Fibroblast of skin of abdomen (primary cell): ENCODE measurements around the gene INTS11.

Source experiments
- DNase-seq: peaks from one replicate; pipeline ENCODE4 v3.0.0-alpha.2; 2013

The INTS11 gene

DNA sequence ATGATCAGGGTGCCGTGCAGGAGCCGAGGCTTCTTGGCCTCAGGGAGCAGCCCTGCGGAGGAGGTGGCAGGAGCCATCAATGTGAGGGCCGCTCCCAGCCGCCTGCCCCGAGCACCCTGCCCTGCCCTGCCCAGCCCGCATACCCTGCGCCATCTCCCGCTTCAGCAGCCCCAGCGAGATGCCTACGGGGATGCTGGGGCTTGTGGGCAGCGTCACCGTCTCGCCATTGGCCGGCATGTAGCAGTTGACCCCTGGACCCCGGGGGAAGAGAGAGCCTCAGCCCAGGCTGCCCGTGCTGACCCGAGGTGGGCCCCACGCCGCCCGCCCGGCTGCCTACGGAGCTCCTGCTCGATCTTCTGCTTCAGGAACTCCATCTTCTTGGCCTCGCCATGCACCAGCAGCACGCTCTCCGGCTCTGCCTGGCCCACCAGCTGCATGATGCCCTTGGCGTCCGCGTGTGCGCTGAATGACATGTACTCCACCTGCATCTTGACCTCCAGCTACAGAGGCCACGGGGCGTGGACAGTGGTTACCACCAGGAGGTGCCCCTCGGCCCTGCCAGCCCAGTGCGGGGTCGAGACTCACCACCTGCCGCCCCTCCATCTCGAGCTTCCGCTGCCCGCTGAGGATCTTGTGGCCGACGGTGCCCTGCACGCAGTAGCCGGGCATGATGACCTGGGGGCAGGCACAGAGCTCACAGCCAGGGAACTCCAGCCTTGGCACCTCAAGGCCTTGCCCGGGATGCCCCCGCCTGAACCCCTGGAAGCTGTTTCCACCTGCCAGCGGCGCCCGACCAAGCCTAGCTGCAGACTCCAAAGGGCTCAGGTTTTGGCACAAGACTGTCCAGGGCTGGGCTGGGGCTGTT lies 11.8 kb downstream of the INTS11 start:
- no peak for DNase-seq

DNA sequence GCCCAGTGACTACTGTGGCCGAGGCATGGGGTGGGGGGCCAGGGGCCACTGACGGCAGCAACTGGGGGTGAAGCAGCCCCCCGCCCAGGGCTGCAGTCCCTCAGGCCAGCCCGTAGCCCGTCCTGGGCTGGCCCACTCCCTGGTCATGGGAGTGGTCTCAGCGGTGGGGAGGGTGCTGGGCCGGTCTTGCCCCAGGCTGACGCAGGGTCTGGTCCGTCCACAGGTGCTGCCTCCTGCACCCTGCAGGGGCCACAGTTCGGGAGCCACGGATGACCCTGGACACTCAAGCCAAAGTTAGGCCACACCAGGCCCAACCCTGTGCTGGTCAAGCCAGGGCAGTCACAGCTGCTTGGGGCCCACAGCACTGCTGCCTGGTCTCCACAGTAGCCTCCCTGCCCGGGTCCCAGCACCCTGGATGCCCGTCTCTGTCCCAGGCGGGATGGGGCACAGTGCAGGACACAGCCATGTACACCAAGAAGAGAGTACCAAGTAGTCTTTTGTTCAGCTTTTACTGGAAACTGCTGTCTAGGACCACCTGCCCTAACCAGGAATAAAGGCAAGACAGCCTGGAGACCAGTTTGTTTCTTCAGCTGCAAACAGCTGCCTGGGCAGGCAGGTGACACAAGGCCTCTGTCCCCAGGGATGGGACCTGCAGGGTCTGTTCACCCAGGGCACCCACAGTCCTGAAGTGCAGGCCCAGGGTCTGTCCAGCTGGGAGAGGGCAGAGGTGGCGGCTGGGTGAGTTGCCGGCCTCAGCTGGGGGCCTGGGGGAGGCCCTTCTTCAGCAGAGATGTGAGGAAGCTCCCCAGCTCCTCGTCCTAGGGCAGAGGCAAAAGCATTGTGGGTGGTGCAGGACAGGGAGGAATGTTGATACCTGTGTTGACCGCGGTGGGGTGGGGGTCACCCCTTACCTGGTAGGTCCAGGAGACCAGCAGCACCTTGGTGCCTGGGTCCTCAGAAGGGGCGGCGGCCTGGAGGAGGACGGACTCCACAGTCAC lies 13.1 kb downstream of the INTS11 start:
- no peak for DNase-seq

DNA sequence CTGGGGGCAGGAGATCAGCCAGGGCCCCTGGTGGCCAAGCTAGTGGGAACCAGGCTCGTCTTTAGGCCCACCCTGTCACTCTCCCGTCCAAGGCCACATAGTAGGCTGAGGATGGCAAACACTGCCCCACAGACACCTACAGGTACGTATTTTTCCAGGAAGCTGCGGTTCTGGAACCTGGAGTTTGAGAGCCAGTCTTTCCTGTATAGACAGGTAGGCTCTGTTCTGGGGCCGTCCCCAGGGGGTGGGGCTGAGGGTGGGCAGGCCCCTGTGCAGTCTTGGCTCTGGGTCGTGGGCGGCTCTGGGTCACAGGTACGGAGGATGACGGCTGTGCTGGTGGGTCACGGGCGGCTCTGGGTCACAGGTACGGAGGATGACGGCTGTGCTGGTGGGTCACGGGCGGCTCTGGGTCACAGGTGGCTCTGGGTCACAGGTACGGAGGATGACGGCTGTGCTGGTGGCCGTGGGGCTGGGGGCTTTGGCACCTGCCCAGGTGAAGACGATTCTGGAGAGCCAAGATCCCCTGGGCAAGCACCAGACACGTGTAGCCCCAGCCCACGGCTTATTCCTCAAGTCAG lies 13.9 kb downstream of the INTS11 start:
- DNase-seq: no peak

DNA sequence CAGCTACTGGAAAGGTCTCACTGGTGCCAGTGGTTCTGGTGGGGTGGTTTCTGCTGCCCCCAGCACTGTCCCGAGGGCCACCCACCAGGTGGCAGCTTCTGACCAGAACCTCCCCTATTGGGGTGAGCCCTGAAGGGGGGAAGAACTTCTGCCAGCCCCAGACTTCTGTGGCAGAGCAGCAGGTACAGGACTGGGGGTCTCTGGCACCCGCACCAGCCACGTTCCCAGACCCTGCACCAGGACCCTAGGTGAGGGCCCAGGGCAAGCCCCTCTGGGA lies 14.4 kb downstream of the INTS11 start:
- DNase-seq: no peak

DNA sequence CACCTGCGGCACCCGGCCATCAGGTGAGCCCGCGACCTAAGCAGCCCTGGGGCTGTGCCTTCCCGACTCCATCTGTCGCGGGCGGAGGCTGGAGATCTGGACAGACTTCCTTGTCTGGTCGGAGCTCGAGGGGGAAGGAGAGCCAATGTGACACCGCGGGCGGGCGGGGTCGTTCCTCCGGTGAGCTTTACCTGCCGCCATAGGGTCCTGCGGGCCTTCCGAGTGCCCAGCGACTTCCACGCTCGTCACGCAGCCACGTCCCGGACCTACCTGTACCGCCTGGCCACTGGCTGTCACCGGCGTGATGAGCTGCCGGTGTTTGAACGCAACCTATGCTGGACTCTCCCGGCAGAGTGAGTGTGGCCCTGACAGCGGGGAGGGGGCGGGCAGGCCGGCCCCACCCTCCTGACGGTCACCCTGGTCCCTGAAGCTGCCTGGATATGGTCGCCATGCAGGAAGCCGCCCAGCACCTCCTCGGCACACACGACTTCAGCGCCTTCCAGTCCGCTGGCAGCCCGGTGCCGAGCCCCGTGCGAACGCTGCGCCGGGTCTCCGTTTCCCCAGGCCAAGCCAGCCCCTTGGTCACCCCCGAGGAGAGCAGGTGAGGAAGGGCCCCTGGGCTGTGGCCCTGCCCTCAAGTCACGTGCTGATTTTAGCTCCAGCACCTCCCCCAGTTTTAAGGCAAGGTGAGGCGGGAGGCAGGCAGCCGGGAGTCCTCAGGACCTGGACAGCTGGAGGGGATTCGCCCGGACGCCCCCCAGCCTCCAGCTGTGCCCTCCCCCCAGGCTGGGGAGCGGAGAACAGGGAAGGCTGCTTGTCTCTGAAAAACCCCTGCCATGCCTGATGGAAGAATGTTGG lies 15.0 kb downstream of the INTS11 start:
- no peak for DNase-seq

DNA sequence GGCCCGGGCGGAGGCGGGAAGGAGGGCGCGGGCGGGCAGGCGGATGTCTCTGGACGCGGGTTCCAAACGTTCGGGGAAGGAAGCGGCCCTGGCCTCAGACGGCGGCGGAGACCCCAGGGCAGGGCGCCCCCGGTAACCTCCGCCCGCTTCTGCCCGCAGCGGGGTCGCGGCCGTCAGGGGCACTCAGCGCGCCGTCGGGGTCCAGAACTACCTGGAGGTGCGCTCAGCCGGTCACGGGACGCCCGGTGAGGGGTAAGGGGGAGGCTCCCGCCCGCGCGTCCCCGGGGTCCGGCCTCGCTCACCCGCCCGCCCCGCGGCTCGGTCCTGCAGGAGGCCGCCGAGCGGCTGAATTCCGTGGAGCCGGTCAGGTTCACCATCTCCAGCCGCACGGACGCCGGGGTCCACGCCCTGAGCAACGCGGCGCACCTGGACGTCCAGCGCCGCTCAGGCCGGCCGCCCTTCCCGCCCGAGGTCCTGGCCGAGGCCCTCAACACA lies 15.7 kb downstream of the INTS11 start:
- DNase-seq: no peak

DNA sequence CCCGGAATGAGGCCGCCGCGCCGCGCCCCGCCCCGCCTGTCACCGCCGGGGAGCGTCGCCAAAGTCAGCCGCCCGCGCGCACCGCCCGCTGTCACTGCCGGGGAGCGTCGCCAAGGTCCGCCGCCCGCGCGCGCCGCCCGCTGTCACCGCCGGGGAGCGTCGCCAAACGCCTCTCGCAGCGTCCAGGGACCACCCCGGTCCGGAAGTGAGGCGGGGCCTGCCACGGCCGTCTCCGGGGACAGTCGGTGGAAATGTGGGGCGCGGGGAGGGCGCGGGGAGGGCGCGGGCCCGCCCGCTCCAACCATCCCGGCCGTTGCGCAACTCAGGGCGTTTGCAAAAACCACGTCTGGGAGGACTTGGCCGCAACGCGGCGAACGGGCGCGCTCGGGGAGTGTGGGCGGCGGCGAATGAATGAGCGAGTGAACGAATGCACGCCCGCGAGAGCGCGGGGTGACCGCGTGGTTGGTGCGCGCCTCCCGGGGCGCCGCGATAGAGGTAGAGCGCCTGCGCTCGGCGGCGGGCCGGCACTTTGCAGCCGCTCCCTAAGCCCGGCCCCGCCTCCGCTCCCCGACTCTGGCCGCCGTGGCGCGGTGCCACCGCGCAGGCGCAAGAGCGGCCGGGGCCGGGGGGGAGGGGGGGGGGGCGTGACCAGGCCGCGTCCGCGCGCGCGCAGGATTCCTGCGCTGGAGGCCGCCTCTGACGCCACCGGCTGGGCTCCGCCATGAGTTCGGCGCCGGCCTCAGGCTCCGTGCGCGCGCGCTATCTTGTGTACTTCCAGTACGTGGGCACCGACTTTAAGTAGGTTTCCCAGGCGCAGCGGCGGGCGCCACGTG lies 16.3 kb downstream of the INTS11 start, which contains the start of the genes ACAP3 and PUSL1:
ACAP3 (minus strand) TSS at position 8 of the 833 bp plus-strand sequence. CDS start 115 bp downstream, outside the sequence.
PUSL1 (plus strand) TSS at position 675 of the 833 bp plus-strand sequence; CDS start at position 722, 47 bp downstream.
- DNase-seq: peak; percentile 93

DNA sequence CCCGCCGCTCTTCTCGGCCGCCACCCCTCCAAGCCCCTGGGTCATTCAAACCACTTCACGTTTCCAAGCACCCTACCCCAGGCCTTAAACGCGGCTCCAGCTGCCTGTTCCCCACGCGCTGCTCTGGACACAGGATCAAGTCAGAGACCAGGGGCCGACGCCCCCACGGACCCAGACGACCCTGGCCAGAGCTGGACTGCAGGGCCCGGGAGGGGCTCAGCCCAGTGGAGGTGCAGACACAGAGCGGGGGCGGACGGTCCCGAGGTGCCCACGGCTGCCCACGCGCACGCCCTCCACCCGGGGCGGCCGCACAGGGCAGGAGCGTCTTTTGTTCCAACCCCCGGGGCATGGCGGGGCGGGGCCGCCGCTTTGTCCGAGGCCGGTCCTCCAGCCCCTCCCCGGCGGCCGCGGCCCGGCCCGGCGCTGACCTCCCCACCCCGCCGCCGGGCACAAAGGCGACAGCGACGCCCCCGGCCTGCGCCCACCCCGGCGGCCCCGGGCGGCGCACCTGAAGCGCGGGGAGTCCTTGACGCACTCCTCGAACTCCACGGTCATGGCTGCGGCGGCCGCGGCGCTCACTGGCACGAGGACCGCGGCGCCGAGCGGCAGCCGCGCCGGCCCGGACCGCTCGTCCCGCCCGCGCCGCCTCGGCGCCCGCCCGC lies 17.1 kb downstream of the INTS11 start:
- no peak for DNase-seq

DNA sequence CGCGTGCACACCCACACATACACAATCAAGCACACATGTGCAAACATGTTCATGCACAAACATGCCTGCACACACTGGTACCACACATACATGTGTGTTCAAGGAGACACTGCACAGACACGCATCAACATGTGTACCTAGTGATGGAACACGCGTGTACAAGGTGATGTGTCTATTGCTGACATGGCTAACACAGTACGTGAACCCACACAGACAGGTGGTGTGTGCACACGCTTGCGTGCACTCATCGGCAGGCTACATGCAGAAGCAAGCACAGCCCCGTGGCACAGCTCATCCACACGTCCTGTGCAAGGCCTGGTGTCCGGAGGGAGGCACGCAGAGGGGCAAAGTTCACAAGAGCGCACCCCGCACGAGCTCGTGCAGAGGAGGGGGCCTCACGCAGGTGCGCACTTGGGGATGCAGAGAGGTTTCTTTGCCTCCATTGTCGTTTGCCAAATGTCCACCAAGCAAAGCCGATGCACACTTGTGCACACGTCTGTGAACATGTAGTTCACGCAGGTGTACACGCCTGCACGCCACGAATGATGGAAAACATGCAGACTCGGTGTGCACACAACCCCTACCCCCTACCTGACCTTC lies 17.7 kb downstream of the INTS11 start:
- no peak for DNase-seq

DNA sequence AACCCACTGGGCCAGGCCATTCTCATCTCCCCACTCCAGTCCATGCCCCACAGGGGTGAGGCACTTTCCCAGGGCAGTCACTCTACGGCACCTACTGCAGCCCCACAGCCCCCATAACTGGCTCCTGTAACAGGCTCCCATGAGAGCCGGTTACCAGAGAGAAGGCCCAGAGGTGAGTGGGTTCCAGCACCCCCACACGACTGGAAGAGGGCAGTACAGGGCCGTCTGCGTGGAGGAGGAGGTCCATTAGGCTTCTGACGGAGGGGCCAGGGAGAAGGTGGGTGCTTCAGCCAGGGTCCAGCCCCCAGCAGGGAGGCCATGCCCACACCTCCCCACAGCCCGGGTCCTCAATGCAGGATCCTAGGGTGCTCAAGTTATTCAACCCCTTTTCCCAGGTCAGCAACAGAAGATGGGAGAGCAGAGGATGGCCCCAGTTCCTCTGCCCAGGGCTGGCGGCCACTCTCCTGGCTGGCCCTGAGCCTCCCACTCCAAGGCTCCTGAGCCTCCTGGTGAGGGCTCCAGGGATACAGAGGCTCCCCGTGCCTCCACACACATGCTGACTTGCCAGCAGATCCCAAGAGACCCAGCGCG lies 18.3 kb downstream of the INTS11 start:
- DNase-seq: no peak

DNA sequence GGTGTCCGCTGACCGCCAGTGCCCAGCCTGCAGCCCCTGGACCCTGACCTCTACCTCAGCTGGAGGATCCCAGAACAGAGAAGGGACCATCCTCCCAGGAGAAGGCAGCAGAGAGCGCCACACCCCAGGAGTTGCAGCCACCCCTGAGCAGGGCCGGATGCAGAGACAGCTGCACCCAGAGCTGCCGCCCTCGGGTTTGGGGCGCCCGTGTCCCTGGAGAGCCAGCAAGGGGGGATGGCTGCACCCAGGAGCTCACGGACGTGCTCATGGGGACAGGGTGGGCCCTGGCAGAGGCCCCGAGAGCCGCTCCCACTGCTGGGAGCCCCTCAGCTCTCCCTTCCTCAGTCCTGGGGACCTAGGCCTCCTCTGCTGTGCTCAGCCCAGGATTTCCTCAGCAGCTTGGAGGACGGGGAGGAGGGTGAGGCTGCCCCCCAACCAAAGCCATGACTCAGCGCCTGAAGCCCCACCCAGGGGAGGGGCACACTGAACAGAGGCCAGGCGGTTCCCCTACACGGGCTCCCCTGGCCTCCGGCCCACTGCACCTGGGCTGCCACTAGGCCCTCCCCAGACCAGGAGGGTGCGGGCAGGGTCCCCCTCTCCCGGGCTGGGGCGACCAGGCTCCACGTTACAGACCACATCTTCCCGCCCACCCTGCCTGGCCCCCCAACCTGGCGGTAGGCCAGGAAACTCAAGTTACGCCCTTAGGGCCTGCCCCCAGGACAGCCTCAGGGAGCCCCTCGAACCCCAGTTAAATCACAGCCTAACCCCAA lies 19.0 kb downstream of the INTS11 start:
- peak; percentile 80 for DNase-seq

DNA sequence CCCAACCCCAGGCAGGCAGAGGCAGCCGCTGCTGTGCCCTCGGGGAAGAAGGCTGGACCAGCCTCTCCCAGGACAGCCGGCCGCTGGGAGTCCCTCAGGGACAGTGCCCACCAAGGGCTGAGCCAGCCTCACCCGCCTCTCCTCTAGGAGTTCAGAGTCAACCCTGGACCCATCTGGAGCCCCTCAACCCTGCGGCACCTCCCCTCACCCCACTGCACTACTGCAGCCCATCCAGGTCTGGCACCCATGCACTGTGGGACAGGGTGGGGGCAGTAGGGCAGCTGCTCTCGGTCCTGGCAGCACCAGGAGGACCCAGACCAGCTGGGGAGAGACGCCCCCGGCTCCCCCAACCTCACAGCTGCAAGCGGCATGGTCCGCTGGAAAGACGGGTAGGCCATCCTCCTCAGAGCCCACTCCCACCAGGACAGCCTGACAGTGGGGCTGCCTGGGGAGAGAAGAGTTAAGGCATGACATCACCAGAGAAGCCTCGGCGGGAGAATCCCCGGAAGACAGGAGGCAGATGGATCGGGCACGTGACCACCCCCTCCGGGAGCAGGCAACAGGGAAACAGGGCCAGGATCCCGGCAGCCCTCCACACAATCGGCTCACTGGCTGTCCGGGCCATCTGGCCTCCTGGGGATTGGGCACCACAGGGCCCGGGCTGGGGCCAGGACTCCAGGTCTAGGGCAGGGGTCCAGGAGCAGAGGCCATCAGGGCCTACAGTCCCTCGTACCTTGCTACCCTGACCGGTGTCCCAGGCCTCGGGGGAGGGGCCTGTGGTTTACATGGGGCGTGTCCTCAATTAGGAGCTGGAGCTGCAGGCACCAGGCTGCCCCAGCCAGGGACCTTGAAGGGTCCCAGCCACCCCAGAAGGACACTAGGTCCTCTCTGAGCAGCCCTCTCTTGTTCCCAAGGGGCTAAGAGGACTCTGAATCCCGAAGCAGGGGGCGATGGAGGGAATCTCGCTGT lies 19.8 kb downstream of the INTS11 start:
- peak; percentile 82 for DNase-seq

DNA sequence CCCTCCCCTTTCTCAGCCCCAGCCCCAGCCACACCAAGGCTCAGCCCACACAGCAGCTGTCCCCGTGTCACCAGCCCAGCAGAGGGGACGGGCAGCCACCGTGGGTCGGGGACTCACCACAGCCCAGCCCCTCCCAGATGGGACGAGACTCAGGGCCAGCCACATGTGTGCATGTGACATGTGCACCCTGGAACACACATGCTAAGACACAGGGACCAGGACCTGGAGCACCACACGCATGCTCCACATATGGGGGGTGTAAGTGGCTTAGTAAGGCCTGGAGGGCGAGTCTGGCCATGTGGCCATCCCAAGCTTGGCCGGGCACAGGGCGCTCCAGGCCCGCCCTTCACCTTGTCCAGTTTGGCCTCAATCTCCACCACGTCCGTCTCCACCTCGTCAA lies 20.7 kb downstream of the INTS11 start:
- no peak for DNase-seq

DNA sequence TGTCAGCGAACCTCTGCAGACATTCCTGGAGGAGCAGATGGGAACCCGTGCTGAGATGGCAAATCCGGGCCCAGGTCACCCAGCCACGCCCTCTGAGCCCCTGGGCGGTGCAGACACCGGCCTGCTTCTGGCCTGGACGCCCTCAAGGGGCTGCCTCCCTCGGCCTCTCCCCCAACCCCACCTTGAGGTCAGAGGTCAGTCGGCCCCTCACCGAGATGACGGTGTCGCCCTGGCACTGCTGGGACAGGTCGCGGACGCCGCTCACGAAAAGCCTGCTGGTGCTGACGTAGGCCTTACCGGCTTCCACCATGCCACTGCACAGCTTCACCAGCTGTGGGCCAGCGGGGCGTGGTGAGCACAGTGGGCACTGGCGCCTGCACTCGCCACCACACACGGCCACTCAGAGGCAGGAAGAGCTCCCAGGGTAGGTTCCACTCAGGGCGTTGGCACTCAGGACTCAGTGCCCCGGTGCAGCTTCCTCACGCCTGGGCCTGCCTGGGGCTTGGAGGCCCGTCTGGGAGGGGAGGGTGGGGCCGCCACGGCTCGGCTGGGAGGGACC lies 21.4 kb downstream of the INTS11 start:
- no peak for DNase-seq

DNA sequence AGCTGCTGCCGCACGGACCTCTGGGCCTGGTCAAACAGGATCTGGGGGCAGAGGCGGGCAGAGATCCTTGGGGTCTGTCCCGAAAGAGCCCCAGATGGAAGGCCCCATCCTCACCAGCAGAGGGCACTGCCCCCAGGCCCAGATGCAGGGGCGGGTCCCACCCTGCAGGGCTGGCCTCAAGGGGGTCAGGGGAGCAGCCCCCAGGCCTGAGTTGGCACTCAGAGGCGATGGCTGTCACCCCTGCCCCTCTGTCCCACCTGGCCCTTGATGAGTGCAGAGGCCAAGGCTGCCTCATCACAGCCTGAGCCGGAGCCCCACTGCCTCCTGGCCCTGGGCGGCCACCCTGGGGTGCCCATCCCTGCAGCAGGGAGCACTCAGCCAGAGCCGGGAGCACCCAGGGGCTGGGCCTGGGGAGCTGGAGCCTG lies 22.4 kb downstream of the INTS11 start:
- no peak for DNase-seq

DNA sequence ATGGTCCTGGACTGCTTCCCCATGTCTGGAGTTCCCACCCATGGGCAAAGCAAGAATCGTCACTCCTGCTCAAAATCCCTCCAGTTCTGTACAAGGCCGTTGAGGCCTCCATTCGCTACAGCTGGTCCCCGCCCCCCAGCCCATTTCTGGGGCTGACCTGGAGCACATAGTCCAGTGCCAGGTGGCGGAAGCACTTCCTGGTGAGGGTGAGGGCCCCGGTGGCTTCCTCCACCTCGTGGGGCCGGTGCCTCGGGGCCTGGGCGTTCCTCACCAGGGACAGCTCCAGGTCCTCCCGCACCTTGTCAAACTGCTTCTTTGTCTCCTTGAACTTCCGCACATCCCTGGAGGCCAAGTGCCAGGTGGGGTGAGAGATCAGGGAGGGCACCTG lies 24.1 kb downstream of the INTS11 start:
- DNase-seq: no peak
